ENCODE results near the gene NBR1. TPM values are rescaled to one million over a fixed set of nuclear protein-coding genes. Genes with fewer than 3 reads are reported as not detected.
A peak's percentile ranks its signal among the peaks of the same experiment; 100 is the strongest.

The NBR1 gene
- total and polyA plus RNA-seq, 7 donors = 50.9 to 98.1 (median 77.9) TPM

DNA sequence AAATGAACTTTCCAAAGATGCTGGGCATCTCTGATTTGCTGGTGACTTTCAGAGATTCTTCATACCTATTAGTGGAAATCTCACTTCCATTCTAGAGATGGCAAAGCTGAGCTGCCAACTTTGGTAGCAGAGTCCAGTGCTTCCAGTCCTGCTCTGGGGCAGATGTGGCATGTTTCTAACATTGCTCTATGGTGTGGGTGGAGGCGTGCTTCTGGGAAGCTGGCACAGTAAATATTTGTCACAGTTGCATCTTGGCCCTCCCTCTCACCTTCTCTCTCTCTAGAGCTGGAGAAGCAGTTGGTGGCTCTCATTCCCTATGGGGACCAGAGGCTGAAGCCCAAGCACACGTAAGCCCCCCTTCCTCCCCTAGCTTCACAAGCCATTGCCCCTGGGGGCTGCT, 42.5 kb downstream of the NBR1 start:
- no peaks in the 10 kb centered on the region for H3K27me3 ChIP-seq
- H3K4me1 ChIP-seq = peaks cover 0 to 23% (median 20%) of the 10 kb centered on the region in 4 donors
- H3K27ac ChIP-seq = no peak overlapping the region
- no peak overlapping the region for H3K4me3 ChIP-seq
- TF ChIP-seq EP300 (IDR thresholded peaks at IDR 0.05) = no peak
- no peak for TF ChIP-seq POLR2A (IDR thresholded peaks at IDR 0.05)
- TF ChIP-seq POLR2AphosphoS5 (IDR thresholded peaks at IDR 0.05) = no peak
- TF ChIP-seq, protein P1, sequence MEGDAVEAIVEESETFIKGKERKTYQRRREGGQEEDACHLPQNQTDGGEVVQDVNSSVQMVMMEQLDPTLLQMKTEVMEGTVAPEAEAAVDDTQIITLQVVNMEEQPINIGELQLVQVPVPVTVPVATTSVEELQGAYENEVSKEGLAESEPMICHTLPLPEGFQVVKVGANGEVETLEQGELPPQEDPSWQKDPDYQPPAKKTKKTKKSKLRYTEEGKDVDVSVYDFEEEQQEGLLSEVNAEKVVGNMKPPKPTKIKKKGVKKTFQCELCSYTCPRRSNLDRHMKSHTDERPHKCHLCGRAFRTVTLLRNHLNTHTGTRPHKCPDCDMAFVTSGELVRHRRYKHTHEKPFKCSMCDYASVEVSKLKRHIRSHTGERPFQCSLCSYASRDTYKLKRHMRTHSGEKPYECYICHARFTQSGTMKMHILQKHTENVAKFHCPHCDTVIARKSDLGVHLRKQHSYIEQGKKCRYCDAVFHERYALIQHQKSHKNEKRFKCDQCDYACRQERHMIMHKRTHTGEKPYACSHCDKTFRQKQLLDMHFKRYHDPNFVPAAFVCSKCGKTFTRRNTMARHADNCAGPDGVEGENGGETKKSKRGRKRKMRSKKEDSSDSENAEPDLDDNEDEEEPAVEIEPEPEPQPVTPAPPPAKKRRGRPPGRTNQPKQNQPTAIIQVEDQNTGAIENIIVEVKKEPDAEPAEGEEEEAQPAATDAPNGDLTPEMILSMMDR (IDR thresholded peaks at IDR 0.05) = no peak
- no peak for DNase-seq
- WGBS, 2 donors = 74 to 97% methylated on average over 2 of the region's 2 CpGs
- no peaks in the 10 kb centered on the region for H3K9me3 ChIP-seq
- intact Hi-C loops (cut with DNase I) = loop anchor here (5.0 kb wide), 1 partner anchor 191 kb away; the partner anchor contains the start of gene VAT1
- peaks cover 0 to 47% (median 14%) of the 10 kb centered on the region in 4 donors for H3K36me3 ChIP-seq

DNA sequence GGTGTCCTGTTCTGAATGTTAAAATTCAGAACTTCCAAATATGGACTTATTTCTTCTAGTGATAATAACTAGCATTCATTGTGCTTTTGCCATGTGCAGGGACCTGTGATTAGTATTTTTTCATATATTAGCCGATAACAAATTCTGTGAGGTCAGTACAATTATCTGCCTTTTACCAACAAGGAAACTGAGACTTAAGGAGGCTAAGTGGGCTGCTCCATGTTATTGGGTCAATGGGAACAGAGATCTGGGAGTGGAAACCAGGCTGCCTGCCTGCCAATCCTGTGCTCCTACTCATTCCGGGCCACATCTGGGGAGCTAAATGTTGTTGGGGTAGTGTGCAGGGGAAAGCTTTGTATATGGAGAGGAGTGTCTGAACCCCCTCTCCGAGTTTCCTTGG, 44.3 kb downstream of the NBR1 start:
- no peak for DNase-seq
- TF ChIP-seq EP300 (IDR thresholded peaks at IDR 0.05) = no peak
- TF ChIP-seq POLR2A (IDR thresholded peaks at IDR 0.05) = no peak
- TF ChIP-seq POLR2AphosphoS5 (IDR thresholded peaks at IDR 0.05) = no peak
- TF ChIP-seq, protein P1 (IDR thresholded peaks at IDR 0.05) = no peak
- H3K27ac ChIP-seq = no peak overlapping the region
- no peaks in the 10 kb centered on the region for H3K9me3 ChIP-seq
- H3K36me3 ChIP-seq = peaks cover 0 to 29% (median 10%) of the 10 kb centered on the region in 4 donors
- H3K27me3 ChIP-seq = no peaks in the 10 kb centered on the region
- intact Hi-C loops (cut with DNase I) = no loop called here
- 95 to 97% methylated on average over 3 of the region's 3 CpGs for WGBS, 2 donors
- H3K4me1 ChIP-seq = peaks cover 0 to 23% (median 20%) of the 10 kb centered on the region in 4 donors
- no peak overlapping the region for H3K4me3 ChIP-seq

DNA sequence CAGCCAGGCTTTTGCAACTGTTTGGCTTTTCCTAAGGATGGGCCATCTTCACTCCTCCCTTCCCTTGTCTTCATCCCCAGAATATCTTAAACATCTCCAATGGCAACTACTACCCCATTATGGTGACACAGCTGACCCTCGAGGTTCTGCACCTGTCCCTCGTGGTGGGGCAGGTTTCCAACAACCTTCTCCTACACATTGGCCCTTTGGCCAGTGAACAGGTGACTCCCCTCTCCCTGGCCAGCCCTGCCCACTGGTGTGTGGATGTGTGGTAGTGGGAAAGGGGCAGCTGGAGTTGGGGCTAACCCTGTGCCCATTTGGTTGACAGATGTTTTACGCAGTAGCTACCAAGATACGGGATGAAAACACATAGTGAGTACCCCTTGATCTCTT, 45.4 kb downstream of the NBR1 start:
- 84 to 90% methylated on average over 4 of the region's 4 CpGs for WGBS, 2 donors
- DNase-seq = peak; percentile 50
- Histone ChIP-seq H3K4me3 (no peak overlapping the region), H3K36me3 (peaks cover 0 to 24% (median 10%) of the 10 kb centered on the region in 4 donors), H3K4me1 (peaks cover 0 to 17% (median 13%) of the 10 kb centered on the region in 4 donors), H3K27ac (no peak overlapping the region), H3K27me3 (no peaks in the 10 kb centered on the region), H3K9me3 (no peaks in the 10 kb centered on the region)
- intact Hi-C loops (cut with DNase I) = no loop called here
- TF ChIP-seq POLR2A (IDR thresholded peaks at IDR 0.05) (no peak), EP300 (IDR thresholded peaks at IDR 0.05) (no peak), POLR2AphosphoS5 (IDR thresholded peaks at IDR 0.05) (no peak)
- TF ChIP-seq, protein P1 (IDR thresholded peaks at IDR 0.05) = no peak

DNA sequence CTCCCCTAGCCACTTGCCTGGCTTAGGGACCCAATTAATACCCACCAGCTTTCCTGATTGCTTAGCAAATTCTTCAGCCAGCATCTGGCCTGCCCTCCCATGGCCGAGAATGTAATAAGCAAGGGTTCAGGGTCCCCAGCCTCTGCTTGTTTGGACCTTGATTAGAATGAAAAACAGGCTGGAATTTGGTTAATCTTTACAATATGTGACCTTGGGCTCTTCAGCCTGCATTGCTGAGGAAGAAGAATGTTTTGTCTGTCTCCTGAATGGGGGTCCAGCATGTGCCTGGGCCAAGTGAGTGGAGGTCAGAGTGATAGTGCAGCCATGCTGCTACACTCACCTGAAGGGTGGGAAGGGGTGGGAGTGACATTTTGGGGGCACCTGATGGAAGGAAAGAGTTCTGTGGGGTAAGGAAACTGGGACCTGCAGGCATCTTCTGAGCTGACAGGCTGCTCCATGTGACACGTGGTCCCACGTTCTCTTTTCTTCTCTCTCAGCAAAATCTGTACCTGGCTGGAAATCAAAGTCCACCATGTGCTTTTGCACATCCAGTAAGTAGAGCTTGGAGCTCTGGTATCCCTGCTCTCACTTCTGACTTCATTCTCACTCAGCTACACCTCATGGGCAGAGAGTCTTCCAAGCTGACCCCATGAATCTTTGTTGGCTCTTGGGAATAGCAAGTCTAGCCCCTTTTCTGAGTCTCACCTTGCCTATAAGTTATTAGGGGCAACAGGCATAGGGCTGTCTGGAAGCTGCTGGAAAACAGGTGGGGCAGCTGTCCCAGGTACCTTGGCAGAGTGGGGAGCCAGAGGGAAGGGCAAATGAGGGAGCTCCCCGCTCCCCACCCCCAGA, 46.0 kb downstream of the NBR1 start:
- Histone ChIP-seq H3K4me1 (peaks cover 0 to 16% (median 11%) of the 10 kb centered on the region in 4 donors), H3K27me3 (no peaks in the 10 kb centered on the region), H3K27ac (no peak overlapping the region), H3K36me3 (peaks cover 0 to 24% (median 10%) of the 10 kb centered on the region in 4 donors), H3K9me3 (no peaks in the 10 kb centered on the region), H3K4me3 (no peak overlapping the region)
- no peak for TF ChIP-seq POLR2A (IDR thresholded peaks at IDR 0.05)
- TF ChIP-seq, protein P1 (IDR thresholded peaks at IDR 0.05) = no peak
- no peak for TF ChIP-seq EP300 (IDR thresholded peaks at IDR 0.05)
- TF ChIP-seq POLR2AphosphoS5 (IDR thresholded peaks at IDR 0.05) = no peak
- WGBS, 2 donors = 82 to 92% methylated on average over 4 of the region's 4 CpGs
- peak; percentile 34 for DNase-seq
- intact Hi-C loops (cut with DNase I) = no loop called here

Measured in sigmoid colon (tissue), 7 donors.